C4-2B (cell line): ENCODE measurements around the gene NUTM2B.
"Not testable (repeated sequence)": the region's sequence is repeated elsewhere in the genome, so short reads cannot be mapped to it uniquely, and the experiment has no call there.

Experiments used
- H3K27ac ChIP-seq: fragments of 450-650 bp; 2 replicates; pipeline ENCODE4 v1.5.1; 2017

The NUTM2B gene

GRCh38 chr10:79702927-79703326 lies at the start of gene NUTM2B:
TSS of gene NUTM2B (plus strand) at chr10:79703227. CDS start at chr10:79703610, 383 bp downstream.
- not testable (repeated sequence) for H3K27ac ChIP-seq

- H3K27ac ChIP-seq: not testable (repeated sequence)
Observed at GRCh38 chr10:79663287-79663686, 39.7 kb upstream of the NUTM2B start.

GRCh38 chr10:79664686-79665085 lies 38.3 kb upstream of the NUTM2B start:
- H3K27ac ChIP-seq: not testable (repeated sequence)

- not testable (repeated sequence) for H3K27ac ChIP-seq
Observed at GRCh38 chr10:79669248-79669788, 33.7 kb upstream of the NUTM2B start.

- H3K27ac ChIP-seq: not testable (repeated sequence)
Observed at GRCh38 chr10:79674878-79675277, 28.1 kb upstream of the NUTM2B start.

- H3K27ac ChIP-seq: not testable (repeated sequence)
Observed at GRCh38 chr10:79683026-79683883, 19.8 kb upstream of the NUTM2B start.

- H3K27ac ChIP-seq: not testable (repeated sequence)
Observed at GRCh38 chr10:79683884-79684720, 18.9 kb upstream of the NUTM2B start.

GRCh38 chr10:79685044-79685685 lies 17.9 kb upstream of the NUTM2B start:
- not testable (repeated sequence) for H3K27ac ChIP-seq

- not testable (repeated sequence) for H3K27ac ChIP-seq
Observed at GRCh38 chr10:79686595-79686994, 16.4 kb upstream of the NUTM2B start.

- H3K27ac ChIP-seq: not testable (repeated sequence)
Observed at GRCh38 chr10:79687406-79688150, 15.4 kb upstream of the NUTM2B start.

- not testable (repeated sequence) for H3K27ac ChIP-seq
Observed at GRCh38 chr10:79688798-79689197, 14.2 kb upstream of the NUTM2B start.

- H3K27ac ChIP-seq: not testable (repeated sequence)
Observed at GRCh38 chr10:79696596-79696995, 6.4 kb upstream of the NUTM2B start.

GRCh38 chr10:79697141-79697540 lies 5.9 kb upstream of the NUTM2B start:
- not testable (repeated sequence) for H3K27ac ChIP-seq

GRCh38 chr10:79700381-79700944 lies 2.6 kb upstream of the NUTM2B start:
- H3K27ac ChIP-seq: not testable (repeated sequence)

- H3K27ac ChIP-seq: not testable (repeated sequence)
Observed at GRCh38 chr10:79707017-79707416, 4.0 kb downstream of the NUTM2B start.

GRCh38 chr10:79714976-79715375 lies 11.9 kb downstream of the NUTM2B start:
- H3K27ac ChIP-seq: not testable (repeated sequence)

GRCh38 chr10:79716917-79717579 lies 14.0 kb downstream of the NUTM2B start:
- not testable (repeated sequence) for H3K27ac ChIP-seq

- not testable (repeated sequence) for H3K27ac ChIP-seq
Observed at GRCh38 chr10:79720000-79720399, 17.0 kb downstream of the NUTM2B start.

- H3K27ac ChIP-seq: not testable (repeated sequence)
Observed at GRCh38 chr10:79726620-79727019, 23.6 kb downstream of the NUTM2B start.

- H3K27ac ChIP-seq: not testable (repeated sequence)
Observed at GRCh38 chr10:79744844-79745243, 41.8 kb downstream of the NUTM2B start.
